Stimulated activated CD8-positive, alpha-beta memory T cell treated with anti-CD3 and anti-CD28 coated beads, Interleukin-7, amount 100 ng/mL, for 24 hours (primary cell): Measurements from ENCODE around the gene LETMD1.
"Not testable (repeated sequence)": the region's sequence is repeated elsewhere in the genome, so short reads cannot be mapped to it uniquely, and the experiment has no call there.

Source experiments
- DNase-seq: peaks from one replicate; pipeline ENCODE4 v3.0.0-alpha.2; 2020; ENCODE audit warnings: low read depth

LETMD1 gene

GRCh38 chr12:51047655-51048540, at the start of gene LETMD1:
LETMD1 (plus strand) TSS chr12:51048327; CDS start chr12:51048357, 30 bp downstream.
- peak; percentile 80 for DNase-seq

GRCh38 chr12:50999093-50999492, 49.0 kb upstream of the LETMD1 start:
- DNase-seq = no peak

GRCh38 chr12:51000245-51000644, 47.9 kb upstream of the LETMD1 start:
- DNase-seq = no peak

- DNase-seq = no peak
Observed at GRCh38 chr12:51001799-51002198, 46.3 kb upstream of the LETMD1 start.

- no peak for DNase-seq
Observed at GRCh38 chr12:51004504-51004903, 43.6 kb upstream of the LETMD1 start.

- DNase-seq = no peak
Observed at GRCh38 chr12:51005030-51005429, 43.1 kb upstream of the LETMD1 start.

GRCh38 chr12:51005671-51006070, 42.5 kb upstream of the LETMD1 start:
- DNase-seq = no peak

GRCh38 chr12:51008329-51009055, 39.6 kb upstream of the LETMD1 start:
- DNase-seq = no peak

- DNase-seq = no peak
Observed at GRCh38 chr12:51009056-51009440, 39.1 kb upstream of the LETMD1 start.

- no peak for DNase-seq
Observed at GRCh38 chr12:51011955-51012354, 36.2 kb upstream of the LETMD1 start.

GRCh38 chr12:51012570-51013236, 35.4 kb upstream of the LETMD1 start:
- DNase-seq = no peak

GRCh38 chr12:51013441-51013840, 34.7 kb upstream of the LETMD1 start:
- DNase-seq = no peak

- not testable (repeated sequence) for DNase-seq
Observed at GRCh38 chr12:51014467-51014866, 33.7 kb upstream of the LETMD1 start.

- DNase-seq = no peak
Observed at GRCh38 chr12:51017452-51017851, 30.7 kb upstream of the LETMD1 start.

- DNase-seq = no peak
Observed at GRCh38 chr12:51018956-51019355, 29.2 kb upstream of the LETMD1 start.

- DNase-seq = no peak
Observed at GRCh38 chr12:51019927-51020326, 28.2 kb upstream of the LETMD1 start.

GRCh38 chr12:51020448-51021182, 27.5 kb upstream of the LETMD1 start:
- no peak for DNase-seq

GRCh38 chr12:51021694-51022093, 26.4 kb upstream of the LETMD1 start:
- no peak for DNase-seq

- no peak for DNase-seq
Observed at GRCh38 chr12:51023625-51024382, 24.3 kb upstream of the LETMD1 start.

GRCh38 chr12:51025338-51025835, 22.7 kb upstream of the LETMD1 start:
- DNase-seq = no peak
